Motor neuron (in vitro differentiated cells): ENCODE results near the gene SCAI. TPM values are rescaled to one million over a fixed set of nuclear protein-coding genes. Genes with fewer than 3 reads are reported as not detected.
"Not testable (repeated sequence)": the region's sequence is repeated elsewhere in the genome, so short reads cannot be mapped to it uniquely, and the experiment has no call there.

ENCODE experiments used
- ATAC-seq, 8 experiments: fragments of 200-7000 bp; cut with Tn5 transposase; replicated peaks in 6 of 8; 2 replicates each; pipeline ENCODE4 v1.8.0; 2021; ENCODE audit warnings: mild to moderate bottlenecking in 8 of 8, moderate library complexity in 8 of 8
- H3K27ac ChIP-seq, 2 donors: fragments of 250-450 bp; sonication (Bioruptor Pico); 2 replicates each; pipeline ENCODE4 v1.9.0; 2021; ENCODE audit warnings: antibody characterized with exemption in 2 of 2, mild to moderate bottlenecking in 2 of 2, moderate library complexity in 1 of 2
- H3K4me1 ChIP-seq, 2 donors: fragments of 250-450 bp; sonication (Bioruptor Pico); replicated peaks in 1 of 2; 2 replicates each; pipeline ENCODE4 v1.6.1; 2021; ENCODE audit warnings: antibody characterized with exemption in 2 of 2, mild to moderate bottlenecking in 2 of 2, moderate library complexity in 1 of 2
- H3K4me3 ChIP-seq, 5 donors: fragments of 250-450 bp; sonication (Bioruptor Pico); 2 replicates each; pipeline ENCODE4 v1.9.0; 2021; ENCODE audit warnings: antibody characterized with exemption in 5 of 5, mild to moderate bottlenecking in 5 of 5, moderate library complexity in 4 of 5
- whole genome bisulfite sequencing, 10 experiments: fragments of 450-650 bp; shearing (Covaris generic); methylation state at CpG; one replicate each; pipeline ENCODE4 v1.0.0; 2022; 5-methylcytosine and 5-hydroxymethylcytosine counted together
- in situ Hi-C, 9 experiments: fragments of 400-800 bp; cut with MboI; loops; one replicate each; pipeline ENCODE4 v1.15.0; 2021; ENCODE audit warnings: low sequenced_read_pairs in 9 of 9, low pct_unique_long_range_greater_than_20kb in 2 of 9; ENCODE audit not compliant: unreplicated experiment in 9 of 9
- total RNA-seq, 8 experiments: library from RNA; unstranded; fragments of 300-600 nt; gene quantifications; 2 replicates each; pipeline versions ENCODE4 v1.2.3 to v1.2.4, GENCODE V29; 2022

Gene SCAI
- total RNA-seq, 8 experiments from 2014 or later = 1.8 to 14.0 (median 10.2) TPM

- peak overlapping the region; percentile 47 to 97 (median 62) for H3K4me3 ChIP-seq
- peaks cover 9 to 10% of the 10 kb centered on the region in 2 donors for H3K4me1 ChIP-seq
- 0 to 100% (median 36%) methylated on average over 1 to 22 of the region's 31 CpGs for WGBS, 10 experiments
- H3K27ac ChIP-seq = peak overlapping the region; percentile 82 to 96
- peak in 6 of 8 experiments; percentile 0 to 9 (median 4) for ATAC-seq
- in situ Hi-C loops = loop anchor here in 2 of 9 experiments (25.0 kb wide), 1 partner anchor 195 kb away; the partner anchor contains the start of gene SCAI (in 2 of the 2)
Observed at GRCh38 chr9:124941679-124942561, 201.4 kb downstream of the SCAI start.

DNA sequence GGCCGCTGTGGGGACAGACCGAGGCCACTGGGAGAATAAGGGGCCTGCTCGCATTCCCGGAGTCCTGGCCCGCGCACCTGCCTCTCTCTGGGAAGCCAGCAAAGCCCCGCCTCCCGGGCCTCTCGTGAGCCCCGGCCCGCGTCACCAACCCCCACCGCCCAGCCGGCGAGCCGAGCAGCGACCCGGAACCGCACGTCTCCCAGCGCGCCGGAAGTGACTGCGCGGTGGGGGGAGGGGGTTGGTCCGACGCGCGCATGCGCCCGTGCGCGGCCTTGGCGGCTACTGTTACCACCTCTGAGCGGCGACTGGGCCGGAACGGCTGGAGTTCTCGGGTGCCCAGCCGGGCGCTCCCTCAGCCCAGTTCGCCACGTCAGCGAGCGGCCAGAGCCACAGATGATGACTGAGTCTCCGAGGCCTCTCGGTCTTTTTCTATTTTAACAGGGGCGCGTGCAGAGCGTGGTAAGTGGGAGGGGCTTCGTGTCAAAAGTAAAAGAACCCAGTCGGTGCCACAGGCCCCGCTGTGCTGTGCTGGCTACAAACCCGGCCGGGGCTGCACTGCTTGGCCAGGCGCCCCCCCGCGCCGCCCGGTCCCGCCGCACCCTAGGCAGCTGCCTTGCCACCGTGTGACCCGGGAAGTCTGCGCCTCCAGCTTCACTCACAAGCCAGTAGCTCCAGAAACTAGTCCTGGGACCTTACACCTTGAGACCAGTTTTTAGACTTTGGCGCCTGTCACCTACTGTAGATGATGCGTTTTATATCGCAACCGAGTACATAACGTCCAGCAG, 202.2 kb downstream of the SCAI start, which contains the start of gene GOLGA1:
Gene GOLGA1, minus strand, starts transcription at position 190 of the 785 bp plus-strand sequence. CDS start 2,372 bp downstream, outside the sequence.
- Histone ChIP-seq H3K4me3 (peak within 1 kb of the TSS; percentile 47 to 97 (median 62)), H3K4me1 (peaks cover 9 to 10% of the 10 kb centered on the region in 2 donors), H3K27ac (peak within 1 kb of the TSS; percentile 90 to 96)
- in situ Hi-C loops = loop anchor here in 2 of 9 experiments (25.0 kb wide), 1 partner anchor 196 kb away; the partner anchor contains the start of gene SCAI (in 2 of the 2)
- ATAC-seq = peak; percentile 83 to 93 (median 90)
- 0 to 2% (median 0%) methylated on average over 3 to 19 of the region's 70 CpGs; no CpG with 5 or more reads in 5 of the 10 experiments for WGBS, 10 experiments

GRCh38 chr9:124940521-124940893, 202.8 kb downstream of the SCAI start:
- peak in 1 of 8 experiments; percentile 35 for ATAC-seq

GRCh38 chr9:124939944-124940343, 203.4 kb downstream of the SCAI start:
- in situ Hi-C loops = loop anchor here in 2 of 9 experiments (25.0 kb wide), 1 partner anchor 197 kb away; the partner anchor contains the start of gene SCAI (in 2 of the 2)

More at GRCh38 chr9:124940521-124940893, 202.8 kb downstream of the SCAI start:
- Histone ChIP-seq H3K27ac (peak overlapping the region; percentile 90 to 96), H3K4me1 (peaks cover 9 to 10% of the 10 kb centered on the region in 2 donors), H3K4me3 (peak overlapping the region; percentile 47 to 97 (median 62))
- in situ Hi-C loops = loop anchor here in 2 of 9 experiments (25.0 kb wide), 1 partner anchor 197 kb away; the partner anchor contains the start of gene SCAI (in 2 of the 2)
- 0 to 10% (median 0%) methylated on average over 1 to 7 of the region's 17 CpGs; no CpG with 5 or more reads in 3 of the 10 experiments for WGBS, 10 experiments

DNA sequence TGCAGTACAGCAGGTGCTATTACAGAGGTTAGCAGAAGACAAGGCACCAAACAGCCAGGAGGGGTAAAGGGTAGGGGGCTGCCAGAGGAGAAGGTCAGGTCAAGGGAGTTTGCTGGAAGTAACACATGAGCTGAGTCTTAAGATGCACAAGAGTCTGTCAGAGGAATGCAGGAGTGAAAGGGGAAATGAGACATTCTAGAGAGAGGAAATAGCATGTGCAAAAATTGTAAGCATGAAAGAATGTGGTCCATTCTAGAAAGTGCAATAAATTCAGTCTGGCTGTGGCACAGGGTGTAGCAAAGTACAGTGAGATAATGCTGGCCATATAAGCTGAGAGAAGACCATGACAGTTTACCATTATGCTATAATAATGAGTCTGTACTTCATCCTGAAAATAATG, 209.0 kb downstream of the SCAI start:
- no peak for ATAC-seq
- in situ Hi-C loops = loop anchor here in 2 of 9 experiments (25.0 kb wide), 1 partner anchor 203 kb away; the partner anchor contains the start of gene SCAI (in 2 of the 2)
- Histone ChIP-seq H3K4me3 (no peak overlapping the region), H3K4me1 (no peaks in the 10 kb centered on the region), H3K27ac (no peak overlapping the region)

More at GRCh38 chr9:124939944-124940343, 203.4 kb downstream of the SCAI start:
- H3K27ac ChIP-seq = peak overlapping the region; percentile 90 to 96
- H3K4me3 ChIP-seq = peak overlapping the region; percentile 47 to 97 (median 62)
- ATAC-seq = no peak
- peaks cover 9 to 10% of the 10 kb centered on the region in 2 donors for H3K4me1 ChIP-seq

DNA sequence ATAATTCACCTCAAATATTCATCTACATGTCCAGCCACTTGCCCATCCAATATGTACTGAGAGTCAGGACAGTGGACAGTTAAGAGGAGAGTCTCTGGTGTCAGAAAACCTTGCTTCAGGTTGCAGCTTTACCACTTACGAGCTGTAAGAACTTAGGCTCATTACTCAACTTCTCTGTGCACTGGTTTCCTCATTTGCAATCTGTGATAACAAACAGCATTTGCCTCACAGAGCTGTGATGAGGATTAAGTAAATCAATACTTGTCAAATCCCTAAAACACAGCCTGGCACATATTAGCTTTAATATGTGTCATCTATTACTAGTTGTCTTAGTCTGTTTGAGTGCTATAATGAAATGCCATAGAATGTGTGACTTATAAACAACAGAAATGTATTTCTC, 211.0 kb downstream of the SCAI start:
- WGBS, 10 experiments = 75 to 100% (median 100%) methylated on average over 1 of the region's 1 CpG; no CpG with 5 or more reads in 3 of the 10 experiments
- in situ Hi-C loops = loop anchor here in 2 of 9 experiments (25.0 kb wide), 1 partner anchor 205 kb away; the partner anchor contains the start of gene SCAI (in 2 of the 2)
- Histone ChIP-seq H3K4me3 (no peak overlapping the region), H3K27ac (no peak overlapping the region), H3K4me1 (no peaks in the 10 kb centered on the region)
- ATAC-seq = no peak

- H3K4me1 ChIP-seq = no peaks in the 10 kb centered on the region
- ATAC-seq = no peak
- H3K27ac ChIP-seq = no peak overlapping the region
- H3K4me3 ChIP-seq = no peak overlapping the region
- in situ Hi-C loops = loop anchor here in 2 of 9 experiments (25.0 kb wide), 1 partner anchor 208 kb away; the partner anchor contains the start of gene SCAI (in 2 of the 2)
- WGBS, 10 experiments = 83 to 100% (median 100%) methylated on average over 1 to 3 of the region's 3 CpGs; no CpG with 5 or more reads in 2 of the 10 experiments
Observed at GRCh38 chr9:124929464-124929863, 213.9 kb downstream of the SCAI start.

- H3K4me3 ChIP-seq = no peak overlapping the region
- no peak for ATAC-seq
- H3K4me1 ChIP-seq = no peaks in the 10 kb centered on the region
- WGBS, 10 experiments = 45 to 100% (median 95%) methylated on average over 1 to 3 of the region's 3 CpGs
- in situ Hi-C loops = loop anchor here in 2 of 9 experiments (25.0 kb wide), 1 partner anchor 209 kb away; the partner anchor contains the start of gene SCAI (in 2 of the 2)
- no peak overlapping the region for H3K27ac ChIP-seq
Observed at GRCh38 chr9:124928116-124928515, 215.2 kb downstream of the SCAI start.

DNA sequence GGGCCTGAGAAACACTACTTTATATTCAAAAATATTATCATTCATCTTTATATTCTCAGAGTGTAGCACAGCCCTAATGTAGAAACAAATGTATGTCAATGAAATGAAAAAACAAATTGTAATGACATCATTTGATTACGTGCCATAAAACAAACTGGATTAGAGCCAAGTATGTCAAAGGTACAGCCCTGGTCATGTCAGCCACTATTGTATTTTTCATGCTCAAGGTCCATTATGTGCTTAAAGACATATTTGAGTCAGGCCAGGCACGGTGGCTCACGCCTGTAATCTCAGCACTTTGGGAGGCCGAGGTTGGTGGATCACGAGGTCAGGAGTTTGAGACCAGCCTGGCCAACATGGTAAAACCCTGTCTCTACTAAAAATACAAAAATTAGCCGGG, 222.9 kb downstream of the SCAI start:
- in situ Hi-C loops = loop anchor here in 1 of 9 experiments (25.0 kb wide), 1 partner anchor 442 kb away; no protein-coding TSS in a partner anchor
- 76 to 100% (median 95%) methylated on average over 3 to 5 of the region's 6 CpGs; no CpG with 5 or more reads in 4 of the 10 experiments for WGBS, 10 experiments

GRCh38 chr9:124914753-124915405, 228.4 kb downstream of the SCAI start:
- Histone ChIP-seq H3K27ac (no peak overlapping the region), H3K4me1 (no peaks in the 10 kb centered on the region), H3K4me3 (no peak overlapping the region)
- in situ Hi-C loops = loop anchor here in 1 of 9 experiments (25.0 kb wide), 1 partner anchor 447 kb away; no protein-coding TSS in a partner anchor
- ATAC-seq = no peak
- WGBS, 10 experiments = 91 to 100% (median 100%) methylated on average over 1 to 5 of the region's 5 CpGs; no CpG with 5 or more reads in 3 of the 10 experiments

More for the DNA sequence above, 222.9 kb downstream of the SCAI start:
- not testable (repeated sequence) for H3K4me1 ChIP-seq, H3K4me3 ChIP-seq, H3K27ac ChIP-seq, ATAC-seq

GRCh38 chr9:124913378-124913777, 229.9 kb downstream of the SCAI start:
- no peak overlapping the region for H3K4me3 ChIP-seq
- H3K27ac ChIP-seq = no peak overlapping the region
- H3K4me1 ChIP-seq = no peaks in the 10 kb centered on the region
- in situ Hi-C loops = loop anchor here in 1 of 9 experiments (25.0 kb wide), 1 partner anchor 449 kb away; no protein-coding TSS in a partner anchor
- WGBS, 10 experiments = 100% methylated on average over 1 to 2 of the region's 2 CpGs; no CpG with 5 or more reads in 2 of the 10 experiments
- no peak for ATAC-seq
